Parietal lobe (tissue), 1 donor: ENCODE data around the gene C6orf58. TPM values are rescaled to one million over a fixed set of nuclear protein-coding genes. Genes with fewer than 3 reads are reported as not detected.

Source experiments
- total RNA-seq: library from RNA; depleted of rRNA; stranded (reverse); fragments of >200 nt; gene quantifications from one replicate; pipeline ENCODE4 v1.2.3, GENCODE V29; 2014

Gene C6orf58
- 2.2 TPM for total RNA-seq

DNA sequence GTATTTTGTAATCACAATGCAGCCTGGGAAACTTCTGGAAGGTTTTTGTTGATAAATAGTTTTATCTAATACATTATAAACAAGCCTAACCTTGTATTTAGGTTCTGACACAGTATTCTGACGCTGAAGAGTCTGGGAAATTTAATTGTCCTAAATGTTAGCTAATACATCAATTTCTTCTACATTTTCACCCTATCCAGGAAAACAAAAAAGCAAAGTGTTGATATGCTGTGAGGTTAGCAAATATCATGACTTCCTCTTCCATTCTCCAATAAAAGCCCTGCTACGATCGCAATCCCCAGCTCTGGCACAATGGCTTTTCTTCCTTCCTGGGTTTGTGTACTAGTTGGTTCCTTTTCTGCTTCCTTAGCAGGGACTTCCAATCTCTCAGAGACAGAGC, at the start of gene C6orf58:
TSS of gene C6orf58 (plus strand) at position 301 of the 400 bp plus-strand sequence. CDS start at position 313, 12 bp downstream.

Other genes starting within 250 kb of the C6orf58 start
- gene ECHDC1, start 233.6 kb upstream of the C6orf58 start, total RNA-seq = 73.2 TPM
- 120 TPM for gene KIAA0408, start 117.8 kb upstream of the C6orf58 start, total RNA-seq